ENCODE data around the gene COL11A1.
"Not testable (repeated sequence)": the region's sequence is repeated elsewhere in the genome, so short reads cannot be mapped to it uniquely, and the experiment has no call there.

Gene COL11A1

DNA sequence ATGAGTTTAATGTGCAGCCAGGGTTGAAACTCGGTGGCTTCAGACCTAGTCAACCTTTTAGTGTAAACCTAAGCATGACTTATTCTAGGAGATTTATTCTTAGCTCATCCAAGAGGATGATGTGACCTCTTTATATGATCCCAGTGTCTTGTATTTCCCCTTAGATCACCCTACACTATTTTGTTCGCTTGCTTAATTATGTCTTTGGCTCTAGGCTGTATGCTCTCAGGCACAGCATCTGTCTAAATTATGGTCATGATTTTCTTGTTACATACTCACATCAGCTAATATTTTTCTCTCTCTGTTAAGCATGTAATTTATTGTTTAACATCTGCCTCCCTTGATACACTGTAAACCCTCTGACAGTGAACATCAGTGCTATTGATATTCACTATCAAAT, 19.1 kb downstream of the COL11A1 start:
- no peak overlapping the region for H3K9ac ChIP-seq (ENCODE audit: low read depth in 1 of 2, low read length in 2 of 2)
- no peaks in the 10 kb centered on the region for H3K9me3 ChIP-seq (ENCODE audit: control insufficient read depth in 1 of 2, low read length in 2 of 2)
- H3K36me3 ChIP-seq (ENCODE audit: control insufficient read depth in 1 of 2, insufficient read depth in 2 of 2, low read length in 2 of 2) = no peaks in the 10 kb centered on the region
- H3K27ac ChIP-seq (ENCODE audit: low read depth, low read length) = no peak overlapping the region
- no peaks in the 10 kb centered on the region for H3K4me1 ChIP-seq (ENCODE audit: control insufficient read depth in 1 of 2, insufficient read depth in 2 of 2, low read length in 2 of 2)
- no peaks in the 10 kb centered on the region for H3K27me3 ChIP-seq (ENCODE audit: control insufficient read depth in 1 of 2, insufficient read depth in 2 of 2, low read length in 2 of 2)
- H3K4me3 ChIP-seq (ENCODE audit: low read depth in 1 of 2, low read length in 2 of 2) = no peak overlapping the region

DNA sequence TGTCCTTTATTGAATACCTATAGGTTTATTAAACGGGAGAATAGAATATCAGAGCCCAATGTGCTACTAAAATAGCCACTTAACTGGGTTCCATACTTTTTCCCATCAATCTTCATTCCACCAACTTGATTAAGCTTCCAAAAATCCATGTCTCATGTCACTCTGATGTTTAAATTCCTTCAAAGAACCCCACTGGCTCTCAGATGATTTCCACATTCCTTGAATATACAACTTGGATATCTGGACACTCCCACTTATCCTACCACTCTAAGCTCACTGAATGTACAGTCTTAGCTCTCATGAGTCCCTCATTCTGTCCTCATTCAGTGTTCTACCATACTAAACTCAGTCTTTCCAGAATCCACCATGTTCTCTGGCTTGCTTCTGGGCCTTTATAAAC, 21.1 kb downstream of the COL11A1 start:
- H3K27me3 ChIP-seq (ENCODE audit: control insufficient read depth in 1 of 2, insufficient read depth in 2 of 2, low read length in 2 of 2) = no peaks in the 10 kb centered on the region
- H3K4me3 ChIP-seq (ENCODE audit: low read depth in 1 of 2, low read length in 2 of 2) = no peak overlapping the region
- H3K36me3 ChIP-seq (ENCODE audit: control insufficient read depth in 1 of 2, insufficient read depth in 2 of 2, low read length in 2 of 2) = no peaks in the 10 kb centered on the region
- no peak overlapping the region for H3K9ac ChIP-seq (ENCODE audit: low read depth in 1 of 2, low read length in 2 of 2)
- no peaks in the 10 kb centered on the region for H3K9me3 ChIP-seq (ENCODE audit: control insufficient read depth in 1 of 2, low read length in 2 of 2)
- no peak overlapping the region for H3K27ac ChIP-seq (ENCODE audit: low read depth, low read length)
- H3K4me1 ChIP-seq (ENCODE audit: control insufficient read depth in 1 of 2, insufficient read depth in 2 of 2, low read length in 2 of 2) = no peaks in the 10 kb centered on the region

DNA sequence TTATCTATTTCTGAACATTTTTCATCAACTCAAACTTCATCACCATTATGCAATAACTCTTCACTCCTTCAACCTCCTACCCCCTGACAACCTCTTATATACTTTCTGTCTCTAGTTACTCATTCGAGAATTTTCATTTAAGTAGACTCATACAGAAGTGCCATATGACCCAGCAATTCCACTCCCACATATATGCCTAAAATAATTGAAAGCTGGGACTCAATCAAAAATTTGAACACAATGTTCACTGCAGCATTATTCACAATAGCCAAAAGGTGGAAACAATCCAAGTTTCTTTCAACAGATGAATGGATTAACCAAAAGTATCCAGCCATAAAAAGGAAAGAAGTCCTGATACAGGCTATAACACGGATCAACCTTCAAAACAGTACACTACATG, 24.1 kb downstream of the COL11A1 start:
- no peaks in the 10 kb centered on the region for H3K9me3 ChIP-seq (ENCODE audit: control insufficient read depth in 1 of 2, low read length in 2 of 2)
- H3K36me3 ChIP-seq (ENCODE audit: control insufficient read depth in 1 of 2, insufficient read depth in 2 of 2, low read length in 2 of 2) = no peaks in the 10 kb centered on the region
- no peak overlapping the region for H3K27ac ChIP-seq (ENCODE audit: low read depth, low read length)
- no peaks in the 10 kb centered on the region for H3K4me1 ChIP-seq (ENCODE audit: control insufficient read depth in 1 of 2, insufficient read depth in 2 of 2, low read length in 2 of 2)
- H3K9ac ChIP-seq (ENCODE audit: low read depth in 1 of 2, low read length in 2 of 2) = no peak overlapping the region
- no peaks in the 10 kb centered on the region for H3K27me3 ChIP-seq (ENCODE audit: control insufficient read depth in 1 of 2, insufficient read depth in 2 of 2, low read length in 2 of 2)
- H3K4me3 ChIP-seq (ENCODE audit: low read depth in 1 of 2, low read length in 2 of 2) = no peak overlapping the region

DNA sequence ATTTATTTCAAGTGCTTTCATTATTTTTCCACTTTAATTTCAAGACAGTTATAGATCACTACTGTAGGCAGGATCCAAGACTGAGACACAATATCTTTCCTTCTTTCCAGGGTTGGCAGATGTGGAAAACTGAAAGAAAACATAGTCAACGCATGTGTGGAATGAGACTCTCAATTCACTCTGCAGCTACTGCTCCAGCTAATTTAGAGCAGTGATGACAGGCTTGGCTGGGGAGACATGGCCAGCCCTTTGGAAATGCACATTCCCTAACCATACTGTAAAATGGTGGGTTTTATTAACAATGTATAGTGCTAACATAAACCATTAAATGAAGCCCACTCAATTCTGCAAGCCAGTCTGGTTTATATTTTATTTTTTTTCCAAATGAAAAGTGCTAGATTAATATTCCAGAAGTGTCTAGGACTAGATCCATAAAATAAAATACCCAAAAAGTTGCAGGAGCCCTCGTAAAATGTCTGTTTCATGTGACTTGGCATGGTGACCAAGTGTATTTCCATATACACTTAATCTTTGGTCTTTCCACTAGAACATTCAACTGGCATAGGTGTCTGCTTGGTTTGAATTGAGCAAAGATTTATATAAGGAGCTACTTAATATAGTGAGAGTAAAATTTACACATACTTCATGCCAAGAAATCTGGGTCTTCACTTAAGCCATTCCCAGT, 32.9 kb downstream of the COL11A1 start:
- Histone ChIP-seq H3K4me1 (ENCODE audit: control insufficient read depth in 1 of 2, insufficient read depth in 2 of 2, low read length in 2 of 2) (no peaks in the 10 kb centered on the region), H3K9me3 (ENCODE audit: control insufficient read depth in 1 of 2, low read length in 2 of 2) (no peaks in the 10 kb centered on the region), H3K27me3 (ENCODE audit: control insufficient read depth in 1 of 2, insufficient read depth in 2 of 2, low read length in 2 of 2) (no peaks in the 10 kb centered on the region), H3K4me3 (ENCODE audit: low read depth in 1 of 2, low read length in 2 of 2) (no peak overlapping the region), H3K27ac (ENCODE audit: low read depth, low read length) (no peak overlapping the region), H3K9ac (ENCODE audit: low read depth in 1 of 2, low read length in 2 of 2) (no peak overlapping the region), H3K36me3 (ENCODE audit: control insufficient read depth in 1 of 2, insufficient read depth in 2 of 2, low read length in 2 of 2) (no peaks in the 10 kb centered on the region)

DNA sequence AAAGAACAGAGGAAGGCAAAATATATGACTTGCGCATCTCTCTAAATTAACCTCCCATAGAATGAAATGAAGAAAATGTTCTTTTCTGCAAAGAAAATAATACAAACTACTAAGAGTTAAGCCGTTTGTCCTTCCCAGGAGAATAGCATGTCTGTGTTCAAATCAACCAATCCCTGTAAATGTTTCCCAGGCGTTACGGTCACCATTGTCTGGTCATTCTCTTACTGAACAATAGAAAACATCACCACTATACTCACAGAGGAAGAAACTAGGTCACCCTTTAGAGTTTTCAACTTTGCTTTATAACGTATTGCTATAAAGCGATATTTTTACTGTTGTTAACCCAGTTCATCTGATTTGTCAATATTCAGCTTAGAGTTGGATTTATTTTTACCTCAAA, 34.1 kb downstream of the COL11A1 start:
- H3K36me3 ChIP-seq (ENCODE audit: control insufficient read depth in 1 of 2, insufficient read depth in 2 of 2, low read length in 2 of 2) = no peaks in the 10 kb centered on the region
- no peaks in the 10 kb centered on the region for H3K27me3 ChIP-seq (ENCODE audit: control insufficient read depth in 1 of 2, insufficient read depth in 2 of 2, low read length in 2 of 2)
- H3K9ac ChIP-seq (ENCODE audit: low read depth in 1 of 2, low read length in 2 of 2) = no peak overlapping the region
- no peaks in the 10 kb centered on the region for H3K9me3 ChIP-seq (ENCODE audit: control insufficient read depth in 1 of 2, low read length in 2 of 2)
- H3K27ac ChIP-seq (ENCODE audit: low read depth, low read length) = no peak overlapping the region
- H3K4me3 ChIP-seq (ENCODE audit: low read depth in 1 of 2, low read length in 2 of 2) = no peak overlapping the region
- no peaks in the 10 kb centered on the region for H3K4me1 ChIP-seq (ENCODE audit: control insufficient read depth in 1 of 2, insufficient read depth in 2 of 2, low read length in 2 of 2)

DNA sequence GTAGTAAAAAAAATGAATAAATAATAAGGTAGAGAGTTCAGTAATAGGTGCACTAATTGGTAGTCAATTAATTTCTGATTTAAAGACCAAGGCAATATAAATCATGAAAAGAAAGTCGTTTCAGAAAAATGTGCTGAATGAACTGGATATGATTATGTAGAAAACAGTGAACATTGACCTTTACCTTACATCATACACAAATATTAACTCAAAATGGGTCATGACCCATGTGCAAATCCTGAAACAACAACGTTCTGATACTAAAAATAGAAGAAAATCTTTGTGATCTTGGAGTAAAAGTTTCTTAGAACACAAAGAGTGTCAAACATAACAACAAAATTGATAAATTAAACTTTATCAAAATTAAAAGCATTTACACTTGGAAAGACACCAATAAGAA, 39.1 kb downstream of the COL11A1 start:
- no peaks in the 10 kb centered on the region for H3K4me1 ChIP-seq (ENCODE audit: control insufficient read depth in 1 of 2, insufficient read depth in 2 of 2, low read length in 2 of 2)
- H3K9ac ChIP-seq (ENCODE audit: low read depth in 1 of 2, low read length in 2 of 2) = no peak overlapping the region
- no peaks in the 10 kb centered on the region for H3K36me3 ChIP-seq (ENCODE audit: control insufficient read depth in 1 of 2, insufficient read depth in 2 of 2, low read length in 2 of 2)
- no peaks in the 10 kb centered on the region for H3K9me3 ChIP-seq (ENCODE audit: control insufficient read depth in 1 of 2, low read length in 2 of 2)
- no peak overlapping the region for H3K27ac ChIP-seq (ENCODE audit: low read depth, low read length)
- H3K4me3 ChIP-seq (ENCODE audit: low read depth in 1 of 2, low read length in 2 of 2) = no peak overlapping the region
- H3K27me3 ChIP-seq (ENCODE audit: control insufficient read depth in 1 of 2, insufficient read depth in 2 of 2, low read length in 2 of 2) = no peaks in the 10 kb centered on the region

DNA sequence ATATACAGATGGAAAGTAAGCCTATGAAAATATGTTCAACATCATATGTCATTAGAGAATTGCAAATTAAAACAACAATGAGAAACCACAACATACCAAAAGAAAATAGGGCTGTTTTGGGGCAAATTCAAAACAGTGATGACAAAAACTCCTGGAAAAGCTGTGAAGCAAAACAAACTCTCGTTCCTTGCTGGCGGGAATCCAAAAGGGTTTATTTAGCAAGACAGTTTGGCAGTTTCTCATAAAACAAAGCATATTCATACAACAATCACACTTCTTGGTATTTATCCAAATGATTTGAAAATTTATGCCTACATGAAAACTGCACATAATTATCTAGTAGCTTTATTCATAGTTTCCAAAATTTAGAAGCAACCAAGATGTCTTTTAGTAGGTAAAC, 44.4 kb downstream of the COL11A1 start:
- H3K27me3 ChIP-seq (ENCODE audit: control insufficient read depth in 1 of 2, insufficient read depth in 2 of 2, low read length in 2 of 2) = no peaks in the 10 kb centered on the region
- no peak overlapping the region for H3K9ac ChIP-seq (ENCODE audit: low read depth in 1 of 2, low read length in 2 of 2)
- H3K4me1 ChIP-seq (ENCODE audit: control insufficient read depth in 1 of 2, insufficient read depth in 2 of 2, low read length in 2 of 2) = no peaks in the 10 kb centered on the region
- H3K4me3 ChIP-seq (ENCODE audit: low read depth in 1 of 2, low read length in 2 of 2) = no peak overlapping the region
- H3K36me3 ChIP-seq (ENCODE audit: control insufficient read depth in 1 of 2, insufficient read depth in 2 of 2, low read length in 2 of 2) = no peaks in the 10 kb centered on the region
- H3K27ac ChIP-seq (ENCODE audit: low read depth, low read length) = no peak overlapping the region
- H3K9me3 ChIP-seq (ENCODE audit: control insufficient read depth in 1 of 2, low read length in 2 of 2) = no peaks in the 10 kb centered on the region

DNA sequence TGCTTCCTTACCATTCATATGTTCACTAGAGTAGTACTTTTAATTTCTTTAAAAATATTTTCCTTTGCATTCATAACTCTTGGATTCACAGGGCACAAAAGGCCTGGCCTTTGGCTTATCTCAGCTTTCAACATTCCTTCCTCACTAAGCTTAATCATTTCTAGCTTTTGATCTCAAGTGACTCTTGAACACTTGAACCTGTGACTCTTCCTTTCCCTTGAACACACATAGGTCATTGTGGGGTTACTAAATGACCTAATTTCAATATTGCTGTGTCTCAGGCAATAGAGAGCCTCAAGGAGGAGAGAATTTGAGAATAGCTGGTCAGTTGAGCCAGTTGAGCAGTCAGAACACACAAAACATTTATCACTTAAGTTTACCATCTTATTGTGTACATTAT, 49.9 kb downstream of the COL11A1 start:
- no peaks in the 10 kb centered on the region for H3K27me3 ChIP-seq (ENCODE audit: control insufficient read depth in 1 of 2, insufficient read depth in 2 of 2, low read length in 2 of 2)
- H3K27ac ChIP-seq (ENCODE audit: low read depth, low read length) = no peak overlapping the region
- H3K9ac ChIP-seq (ENCODE audit: low read depth in 1 of 2, low read length in 2 of 2) = no peak overlapping the region
- H3K9me3 ChIP-seq (ENCODE audit: control insufficient read depth in 1 of 2, low read length in 2 of 2) = no peaks in the 10 kb centered on the region
- no peaks in the 10 kb centered on the region for H3K36me3 ChIP-seq (ENCODE audit: control insufficient read depth in 1 of 2, insufficient read depth in 2 of 2, low read length in 2 of 2)
- H3K4me3 ChIP-seq (ENCODE audit: low read depth in 1 of 2, low read length in 2 of 2) = no peak overlapping the region
- H3K4me1 ChIP-seq (ENCODE audit: control insufficient read depth in 1 of 2, insufficient read depth in 2 of 2, low read length in 2 of 2) = no peaks in the 10 kb centered on the region

DNA sequence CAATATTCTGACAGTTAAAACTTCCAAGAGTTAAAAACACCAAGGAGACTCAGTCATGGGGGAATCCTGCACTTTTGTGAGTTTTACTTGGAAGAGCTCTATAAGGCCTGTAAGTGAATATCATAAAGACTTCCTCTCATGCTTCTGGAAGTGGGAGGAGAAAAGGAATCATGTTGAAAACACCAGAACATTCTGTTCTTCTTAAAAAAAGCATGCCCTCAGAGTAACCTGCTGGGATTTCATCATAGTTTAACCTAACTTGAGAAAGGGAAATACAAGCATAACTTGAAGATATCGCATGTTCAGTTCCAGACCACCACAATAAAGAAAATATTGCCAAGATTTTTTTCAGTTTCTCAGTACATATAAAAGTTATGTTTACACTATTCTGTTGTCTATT, 51.9 kb downstream of the COL11A1 start:
- H3K4me1 ChIP-seq (ENCODE audit: control insufficient read depth in 1 of 2, insufficient read depth in 2 of 2, low read length in 2 of 2) = no peaks in the 10 kb centered on the region
- H3K27ac ChIP-seq (ENCODE audit: low read depth, low read length) = no peak overlapping the region
- H3K9ac ChIP-seq (ENCODE audit: low read depth in 1 of 2, low read length in 2 of 2) = no peak overlapping the region
- H3K36me3 ChIP-seq (ENCODE audit: control insufficient read depth in 1 of 2, insufficient read depth in 2 of 2, low read length in 2 of 2) = no peaks in the 10 kb centered on the region
- H3K4me3 ChIP-seq (ENCODE audit: low read depth in 1 of 2, low read length in 2 of 2) = no peak overlapping the region
- H3K9me3 ChIP-seq (ENCODE audit: control insufficient read depth in 1 of 2, low read length in 2 of 2) = no peaks in the 10 kb centered on the region
- H3K27me3 ChIP-seq (ENCODE audit: control insufficient read depth in 1 of 2, insufficient read depth in 2 of 2, low read length in 2 of 2) = no peaks in the 10 kb centered on the region

DNA sequence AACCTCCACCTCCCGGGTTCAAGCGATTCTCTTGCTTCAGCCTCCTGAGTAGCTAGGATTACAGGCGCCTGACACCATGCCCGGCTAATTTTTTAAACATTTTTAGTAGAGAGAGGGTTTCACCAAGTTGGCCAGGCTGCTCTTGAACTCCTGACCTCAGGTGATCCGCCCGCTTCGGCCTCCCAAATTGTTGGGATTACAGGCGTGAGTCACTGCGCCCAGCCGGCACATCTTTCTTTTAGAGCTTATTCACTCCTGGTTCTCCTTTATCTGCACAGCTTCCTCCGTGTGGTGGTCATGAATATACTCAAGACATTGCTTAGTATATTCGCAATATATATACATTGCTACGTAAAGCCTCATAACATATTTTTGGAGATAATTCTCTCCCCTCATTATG, 80.2 kb downstream of the COL11A1 start:
- H3K4me3 ChIP-seq (ENCODE audit: low read depth in 1 of 2, low read length in 2 of 2) = not testable (repeated sequence)

More for the DNA sequence above, 80.2 kb downstream of the COL11A1 start:
- H3K36me3 ChIP-seq (ENCODE audit: control insufficient read depth in 1 of 2, insufficient read depth in 2 of 2, low read length in 2 of 2); H3K27me3 ChIP-seq (ENCODE audit: control insufficient read depth in 1 of 2, insufficient read depth in 2 of 2, low read length in 2 of 2); H3K9ac ChIP-seq (ENCODE audit: low read depth in 1 of 2, low read length in 2 of 2); H3K27ac ChIP-seq (ENCODE audit: low read depth, low read length); H3K9me3 ChIP-seq (ENCODE audit: control insufficient read depth in 1 of 2, low read length in 2 of 2); H3K4me1 ChIP-seq (ENCODE audit: control insufficient read depth in 1 of 2, insufficient read depth in 2 of 2, low read length in 2 of 2): not testable (repeated sequence)
